GM21447 (cell line): ENCODE results near the gene DNAJC5.

Experiments used
- ATAC-seq: cut with Tn5 transposase; IDR thresholded peaks from one replicate; pipeline ENCODE4 v1.9.1; 2021; ENCODE audit not compliant: unreplicated experiment

Gene DNAJC5

GRCh38 chr20:63978319-63979228, 83.6 kb downstream of the DNAJC5 start:
- ATAC-seq = peak; percentile 36

GRCh38 chr20:63979229-63979556, 84.3 kb downstream of the DNAJC5 start:
- ATAC-seq = no peak

GRCh38 chr20:63979557-63980316, 84.8 kb downstream of the DNAJC5 start, which contains the start of gene SAMD10:
Gene SAMD10 (minus strand): TSS chr20:63979642. CDS start chr20:63979467, 175 bp downstream.
- peak; percentile 41 for ATAC-seq

- peak; percentile 10 for ATAC-seq
These were observed 85.4 kb downstream of the DNAJC5 start for GRCh38 chr20:63980317-63980805.

GRCh38 chr20:63980806-63981728, 86.1 kb downstream of the DNAJC5 start, which contains the start of gene PRPF6:
Gene PRPF6 (plus strand): TSS chr20:63981132. CDS start chr20:63981246, 114 bp downstream.
- ATAC-seq = peak; percentile 44

GRCh38 chr20:63982937-63983336, 88.0 kb downstream of the DNAJC5 start:
- no peak for ATAC-seq
